HCT116 (cell line): ENCODE data around the gene DCLRE1B. TPM values are rescaled to one million over a fixed set of nuclear protein-coding genes. Genes with fewer than 3 reads are reported as not detected.

Experiments
- ATAC-seq: fragments of 200-7000 bp; cut with Tn5 transposase; 2 replicates; pipeline ENCODE4 v1.9.1; 2020; ENCODE audit warnings: mild to moderate bottlenecking, moderate library complexity
- BruUV-seq: library from RNA; stranded (reverse); fragments of 400-500 nt; replicated peaks from 2 replicates; lab custom pipeline; 2021; lab: Mats Ljungman, UMichigan
- CTCF ChIA-PET: fragments of 300-600 bp; sonication (Branson Sonifier 250); formaldehyde crosslinking; loops from one replicate; lab custom pipeline; 2021; ENCODE audit warnings: antibody characterized with exemption; lab: Charles Lee
- POLR2A ChIA-PET: fragments of 300-600, 350-600 bp; sonication (Branson Sonifier 250); formaldehyde crosslinking; loops from one replicate; lab custom pipeline; 2021; ENCODE audit warnings: antibody characterized with exemption; lab: Charles Lee
- RAD21 ChIA-PET, 2 experiments: fragments of 300-600 bp; sonication (Branson Sonifier 250); formaldehyde crosslinking; loops; one replicate each; lab custom pipeline; 2023; ENCODE audit warnings: low total read pairs in 2 of 2; ENCODE audit not compliant: uncharacterized antibody in 2 of 2, unreplicated experiment in 2 of 2, low non-redundant PET in 1 of 2; lab: Charles Lee
- DNase-seq: peaks from one replicate; pipeline ENCODE4 v3.0.0-alpha.2; 2010; ENCODE audit warnings: low read depth, low spot score
- H2AFZ ChIP-seq: fragments of 200-600 bp; shearing (Covaris generic), sonication (generic); 2 replicates; pipeline ENCODE4 v1.6.1; 2017; ENCODE audit warnings: low read depth, mixed run types, mixed read lengths, antibody characterized with exemption, low read length; ENCODE audit not compliant: poor library complexity, severe bottlenecking
- H3K27ac ChIP-seq: 2 replicates; pipeline ENCODE4 v1.5.1; 2012; ENCODE audit warnings: low read depth, low read length
- H3K27me3 ChIP-seq: fragments of 200-600 bp; sonication (generic); 2 replicates; pipeline ENCODE4 v1.6.1; 2016; ENCODE audit warnings: mixed run types, low read length, mixed read lengths; ENCODE audit not compliant: insufficient read depth
- H3K36me3 ChIP-seq, 2 experiments: fragments of 200-500 bp in 1 of 2; fragments of 200-600 bp in 1 of 2; sonication (Bioruptor generic) in 1 of 2; sonication (generic) in 1 of 2; 2 replicates each; pipeline versions ENCODE4 v1.5.1 to v1.6.1; 2014 to 2016; ENCODE audit warnings: low read length in 2 of 2, inconsistent platforms in 1 of 2, mixed read lengths in 1 of 2, mixed run types in 1 of 2; ENCODE audit not compliant: insufficient read depth in 2 of 2, control insufficient read depth in 1 of 2
- H3K4me1 ChIP-seq, 2 experiments: fragments of 200-600 bp in 1 of 2; sonication (generic) in 1 of 2; 2 replicates each; pipeline versions ENCODE4 v1.5.1 to v1.6.1; 2012 to 2017; ENCODE audit warnings: low read length in 2 of 2, inconsistent platforms in 1 of 2, mild to moderate bottlenecking in 1 of 2, mixed read lengths in 1 of 2, mixed run types in 1 of 2, moderate library complexity in 1 of 2; ENCODE audit not compliant: insufficient read depth in 2 of 2, control insufficient read depth in 1 of 2
- H3K4me2 ChIP-seq: fragments of 200-600 bp; sonication (generic); 2 replicates; pipeline ENCODE4 v1.6.1; 2017; ENCODE audit warnings: mixed run types, low read length, mixed read lengths
- H3K4me3 ChIP-seq, 2 experiments: fragments of 200-600 bp in 1 of 2; sonication (generic) in 1 of 2; replicated peaks in 1 of 2; 2 replicates each; pipeline ENCODE4 v1.5.1; 2011 to 2016; ENCODE audit warnings: low read length in 2 of 2, control low read depth in 1 of 2, low read depth in 1 of 2, mild to moderate bottlenecking in 1 of 2, mixed read lengths in 1 of 2, mixed run types in 1 of 2
- H3K79me2 ChIP-seq: fragments of 200-600 bp; sonication (generic); 2 replicates; pipeline ENCODE4 v1.6.1; 2017; ENCODE audit warnings: mild to moderate bottlenecking, mixed run types, low read length, moderate library complexity, mixed read lengths; ENCODE audit not compliant: insufficient read depth
- H3K9ac ChIP-seq: fragments of 200-600 bp; sonication (generic); 2 replicates; pipeline ENCODE4 v1.6.1; 2016; ENCODE audit warnings: low read length, mixed read lengths
- H3K9me2 ChIP-seq: fragments of 200-600 bp; sonication (generic), shearing (Covaris generic); 2 replicates; pipeline ENCODE4 v1.6.1; 2017; ENCODE audit warnings: mixed run types, mild to moderate bottlenecking, moderate library complexity; ENCODE audit not compliant: insufficient read depth
- H3K9me3 ChIP-seq, 2 experiments: fragments of 200-500 bp in 1 of 2; fragments of 200-600 bp in 1 of 2; sonication (Bioruptor generic) in 1 of 2; sonication (generic) in 1 of 2; 2 replicates each; pipeline ENCODE4 v1.6.1; 2014 to 2017; ENCODE audit warnings: low read length in 2 of 2, mixed read lengths in 2 of 2, inconsistent platforms in 1 of 2, low read depth in 1 of 2, mild to moderate bottlenecking in 1 of 2, mixed run types in 1 of 2, moderate library complexity in 1 of 2; ENCODE audit not compliant: control insufficient read depth in 1 of 2, insufficient read depth in 1 of 2
- H4K20me1 ChIP-seq: fragments of 200-600 bp; sonication (generic), shearing (Covaris generic); 2 replicates; pipeline ENCODE4 v1.6.1; 2017; ENCODE audit warnings: mixed run types, mild to moderate bottlenecking, moderate library complexity; ENCODE audit not compliant: insufficient read depth
- ATF3 ChIP-seq: IDR thresholded peaks from 2 replicates; pipeline ENCODE4 v1.6.1; 2012
- CBX3 ChIP-seq: IDR thresholded peaks from 2 replicates; pipeline ENCODE4 v1.6.1; 2012; ENCODE audit warnings: low read depth
- CEBPB ChIP-seq: IDR thresholded peaks from 2 replicates; pipeline ENCODE4 v1.6.1; 2012; ENCODE audit warnings: low read depth
- CTCF ChIP-seq, 3 experiments: fragments of 200-600 bp in 1 of 3; sonication (generic) in 1 of 3; IDR thresholded peaks in 2 of 3; conservative IDR thresholded peaks in 1 of 3; 2 replicates each; pipeline ENCODE4 v1.5.1; 2012 to 2017; ENCODE audit warnings: low read depth in 2 of 3, low read length in 2 of 3, antibody characterized with exemption in 1 of 3, borderline replicate concordance in 1 of 3, control low read depth in 1 of 3, mild to moderate bottlenecking in 1 of 3, mixed read lengths in 1 of 3, mixed run types in 1 of 3, moderate library complexity in 1 of 3; ENCODE audit not compliant: insufficient read depth in 1 of 3
- EGR1 ChIP-seq: IDR thresholded peaks from 2 replicates; pipeline ENCODE4 v1.6.1; 2012; ENCODE audit warnings: low read depth
- EZH2phosphoT487 ChIP-seq: fragments of 200-600 bp; IDR thresholded peaks from 2 replicates; pipeline ENCODE4 v1.6.1; 2018; ENCODE audit warnings: antibody characterized with exemption, borderline replicate concordance
- FOSL1 ChIP-seq: IDR thresholded peaks from 2 replicates; pipeline ENCODE4 v1.6.1; 2012; ENCODE audit warnings: low read depth
- MAX ChIP-seq: IDR thresholded peaks from 2 replicates; pipeline ENCODE4 v1.6.1; 2012
- POLR2A ChIP-seq: IDR thresholded peaks from 2 replicates; pipeline ENCODE4 v1.7.0; 2011; ENCODE audit warnings: borderline replicate concordance; ENCODE audit not compliant: insufficient read depth, insufficient read length; ENCODE audit errors: extremely low read depth
- POLR2AphosphoS5 ChIP-seq: IDR thresholded peaks from 2 replicates; pipeline ENCODE4 v1.6.1; 2011; ENCODE audit warnings: mild to moderate bottlenecking, low read depth, low read length, moderate library complexity
- RAD21 ChIP-seq: IDR thresholded peaks from 2 replicates; pipeline ENCODE4 v1.6.1; 2012; ENCODE audit warnings: low read depth, mild to moderate bottlenecking
- REST ChIP-seq: IDR thresholded peaks from 2 replicates; pipeline ENCODE4 v1.6.1; 2012; ENCODE audit warnings: low read depth
- SIN3A ChIP-seq: IDR thresholded peaks from 2 replicates; pipeline ENCODE4 v1.6.1; 2012; ENCODE audit warnings: low read depth
- SP1 ChIP-seq: IDR thresholded peaks from 2 replicates; pipeline ENCODE4 v1.6.1; 2012; ENCODE audit warnings: low read depth
- SRF ChIP-seq: IDR thresholded peaks from 2 replicates; pipeline ENCODE4 v1.6.1; 2012; ENCODE audit warnings: low read depth
- YY1 ChIP-seq: IDR thresholded peaks from 2 replicates; pipeline ENCODE4 v1.6.1; 2011; ENCODE audit warnings: low read length, low read depth, moderate library complexity, mild to moderate bottlenecking; ENCODE audit not compliant: insufficient replicate concordance; ENCODE audit errors: extremely low read depth
- ZBTB33 ChIP-seq: IDR thresholded peaks from 2 replicates; pipeline ENCODE4 v1.6.1; 2011; ENCODE audit warnings: mild to moderate bottlenecking, low read length, moderate library complexity; ENCODE audit not compliant: insufficient replicate concordance; ENCODE audit errors: extremely low read depth
- ZFX ChIP-seq: fragments of 450-650 bp; IDR thresholded peaks from 2 replicates; pipeline ENCODE4 v1.6.1; 2017
- ZNF274 ChIP-seq: fragments of 200-500 bp; sonication (Bioruptor generic); IDR thresholded peaks from 2 replicates; pipeline ENCODE4 v1.6.1; 2014; ENCODE audit warnings: mild to moderate bottlenecking, low read depth, low read length, inconsistent platforms
- intact Hi-C: fragments of 100-400 bp; cut with micrococcal nuclease; formaldehyde crosslinking; loops from 2 replicates; pipeline ENCODE4 v1.10.0; 2022
- total RNA-seq: library from RNA; stranded (reverse); gene quantifications from one replicate; pipeline ENCODE4 v1.2.1, GENCODE V29; 2021; ENCODE audit not compliant: unreplicated experiment

DCLRE1B gene
- total RNA-seq, 1 experiment from 2014 or later: 13.4 TPM

GRCh38 chr1:113928187-113928930 lies 23.2 kb downstream of the DCLRE1B start:
- Histone ChIP-seq H3K4me2 (peak overlapping the region; percentile 92), H3K27me3 (no peaks in the 10 kb centered on the region), H3K27ac (no peak overlapping the region), H3K9me2 (no peaks in the 10 kb centered on the region), H3K36me3 (no peaks in the 10 kb centered on the region), H3K79me2 (peaks cover 35% of the 10 kb centered on the region), H2AFZ (peak overlapping the region; percentile 53), H3K4me1 (peaks cover 13 to 29% of the 10 kb centered on the region in 2 experiments; a peak in 3 of 4 replicates), H3K9ac (peak overlapping the region; percentile 64), H3K4me3 (peak overlapping the region; percentile 74 to 84), H3K9me3 (no peaks in the 10 kb centered on the region), H4K20me1 (no peaks in the 10 kb centered on the region)
- ChIA-PET CTCF (interaction anchor here (2.1 kb wide), 1 partner anchor 23 kb away, joined by 5 read pairs; the partner anchor contains the start of gene DCLRE1B), RAD21 (interaction anchor here in 1 of 2 experiments (1.5 kb wide), 1 partner anchor 23 kb away, joined by 3 read pairs; the partner anchor contains the start of gene DCLRE1B), POLR2A (interaction anchor here (1.0 to 3.5 kb wide), 3 partner anchors 8 to 23 kb away, joined by 5 to 24 read pairs (median 5); partner anchors contain the start of genes AP4B1 and DCLRE1B)
- BruUV-seq: no TSS peak
- no peak for TF ChIP-seq CTCF (IDR thresholded peaks at IDR 0.05 in 2 of 3, conservative IDR thresholded peaks at IDR 0.05 in 1 of 3; ENCODE audit: borderline replicate concordance in 1 of 3, insufficient read depth in 1 of 3, low read depth in 2 of 3, low read length in 2 of 3)
- TF ChIP-seq POLR2A: no peak
- TF ChIP-seq ZFX: no peak
- no peak for TF ChIP-seq ATF3
- no peak for TF ChIP-seq MAX
- no peak for TF ChIP-seq ZNF274
- no peak for TF ChIP-seq FOSL1
- no peak for TF ChIP-seq SP1
- no peak for TF ChIP-seq POLR2AphosphoS5
- TF ChIP-seq SRF: no peak
- TF ChIP-seq SIN3A: no peak
- TF ChIP-seq CBX3: no peak
- TF ChIP-seq ZBTB33: no peak
- TF ChIP-seq REST: no peak
- no peak for TF ChIP-seq YY1
- TF ChIP-seq RAD21: no peak
- no peak for TF ChIP-seq EGR1
- no peak for TF ChIP-seq CEBPB
- no peak for TF ChIP-seq EZH2phosphoT487
- intact Hi-C loops: no loop called here
- ATAC-seq: no peak
- no peak for DNase-seq
